Uterus (tissue), 2 donors: ENCODE measurements around the gene IKBIP.

ENCODE experiments used
- CTCF ChIP-seq, 4 experiments: fragments of 200-600 bp in 2 of 4; fragments of 450-650 bp in 2 of 4; sonication (generic) in 2 of 4; IDR thresholded peaks; one replicate each; pipeline ENCODE4 v1.5.1; 2016 to 2019; ENCODE audit warnings: antibody characterized with exemption in 4 of 4, mild to moderate bottlenecking in 2 of 4, moderate library complexity in 1 of 4
- POLR2A ChIP-seq, 2 donors: fragments of 450-650 bp; IDR thresholded peaks; one replicate each; pipeline ENCODE4 v1.6.1; 2016; ENCODE audit warnings: antibody characterized with exemption in 2 of 2, mild to moderate bottlenecking in 1 of 2, moderate library complexity in 1 of 2

- TF ChIP-seq CTCF (IDR thresholded peaks at IDR 0.05) (no peak), POLR2A (IDR thresholded peaks at IDR 0.05) (no peak)
Measured at GRCh38 chr12:98592825-98593322, 51.7 kb downstream of the IKBIP start.
